Endothelial cell of umbilical vein (primary cell): Measurements from ENCODE around the gene SLFNL1. TPM values are rescaled to one million over a fixed set of nuclear protein-coding genes. Genes with fewer than 3 reads are reported as not detected.

Experiments
- BruUV-seq: library from RNA; stranded (reverse); fragments of 400-500 nt; replicated peaks from 2 replicates; lab custom pipeline; 2021; lab: Mats Ljungman, UMichigan
- CTCF ChIA-PET: fragments of 300-600, 350-600 bp; sonication (Branson Sonifier 250); formaldehyde crosslinking; loops from one replicate; lab custom pipeline; 2021; ENCODE audit warnings: antibody characterized with exemption, inconsistent platforms; lab: Charles Lee
- POLR2A ChIA-PET: fragments of 300-600, 350-600 bp; sonication (Branson Sonifier 250); formaldehyde crosslinking; loops from one replicate; lab custom pipeline; 2021; ENCODE audit warnings: antibody characterized with exemption, inconsistent platforms; lab: Charles Lee
- DNase-seq: peaks from one replicate; pipeline ENCODE4 v3.0.0-alpha.2; 2011; ENCODE audit warnings: low read depth, low spot score
- FAIRE-seq: peaks from 2 replicates; lab custom pipeline; 2011; peaks lifted over from hg19 to GRCh38; lab: Jason Lieb, UNC
- H2AFZ ChIP-seq: 2 replicates; pipeline ENCODE4 v1.6.0; 2012; ENCODE audit warnings: low read depth, low read length, control low read depth, inconsistent platforms
- H3K27ac ChIP-seq: 2 replicates; pipeline ENCODE4 v1.5.1; 2011; ENCODE audit warnings: low read depth, mild to moderate bottlenecking, control low read depth, low read length, moderate library complexity; ENCODE audit not compliant: insufficient read depth
- H3K27me3 ChIP-seq, 2 experiments: 2 replicates each; pipeline versions ENCODE4 v1.6.0 to v1.6.1; 2011; ENCODE audit warnings: low read length in 2 of 2, mixed read lengths in 1 of 2; ENCODE audit not compliant: control insufficient read depth in 2 of 2, insufficient read depth in 2 of 2
- H3K36me3 ChIP-seq, 2 experiments: 2 replicates in 1 of 2; 3 replicates in 1 of 2; pipeline ENCODE4 v1.5.1; 2011; ENCODE audit warnings: low read length in 2 of 2, mild to moderate bottlenecking in 1 of 2, moderate library complexity in 1 of 2; ENCODE audit not compliant: control insufficient read depth in 2 of 2, insufficient read depth in 2 of 2; ENCODE audit errors: extremely low read depth in 1 of 2
- H3K4me1 ChIP-seq: 3 replicates; pipeline ENCODE4 v1.5.1; 2011; ENCODE audit warnings: mild to moderate bottlenecking, low read length; ENCODE audit not compliant: control insufficient read depth, insufficient read depth; ENCODE audit errors: extremely low read depth
- H3K4me2 ChIP-seq: 2 replicates; pipeline ENCODE4 v1.6.1; 2011; ENCODE audit warnings: low read length, control low read depth, mixed read lengths; ENCODE audit not compliant: insufficient read depth
- H3K4me3 ChIP-seq, 3 experiments: fragments of 200-600 bp in 1 of 3; sonication (generic), shearing (Covaris generic) in 1 of 3; replicated peaks in 1 of 3; 2 replicates each; pipeline ENCODE4 v1.5.1; 2011 to 2016; ENCODE audit warnings: control low read depth in 3 of 3, low read length in 3 of 3, mild to moderate bottlenecking in 2 of 3, inconsistent platforms in 1 of 3, low read depth in 1 of 3, moderate library complexity in 1 of 3; ENCODE audit not compliant: insufficient read depth in 1 of 3
- H3K79me2 ChIP-seq: 2 replicates; pipeline ENCODE4 v1.6.0; 2012; ENCODE audit warnings: low read length, inconsistent platforms; ENCODE audit not compliant: control insufficient read depth, insufficient read depth
- H3K9ac ChIP-seq: replicated peaks from 2 replicates; pipeline ENCODE3; 2011; ENCODE audit warnings: low read length, control low read depth; ENCODE audit not compliant: insufficient read depth; ENCODE audit errors: extremely low read depth
- H3K9me1 ChIP-seq: replicated peaks from 3 replicates; pipeline ENCODE4 v1.6.0; 2011; ENCODE audit warnings: mild to moderate bottlenecking, low read length; ENCODE audit not compliant: control insufficient read depth, insufficient read depth; ENCODE audit errors: extremely low read depth
- H3K9me3 ChIP-seq: replicated peaks from 2 replicates; pipeline ENCODE4 v1.5.1; 2012; ENCODE audit warnings: low read length, inconsistent platforms; ENCODE audit not compliant: control insufficient read depth, insufficient read depth
- H4K20me1 ChIP-seq: replicated peaks from 2 replicates; pipeline ENCODE3; 2011; ENCODE audit warnings: mild to moderate bottlenecking, low read length; ENCODE audit not compliant: control insufficient read depth, insufficient read depth; ENCODE audit errors: extremely low read depth
- EZH2 ChIP-seq: IDR thresholded peaks from 2 replicates; pipeline ENCODE4 v1.6.1; 2012; ENCODE audit warnings: borderline replicate concordance, low read depth, mild to moderate bottlenecking, moderate library complexity, low read length, inconsistent platforms; ENCODE audit not compliant: severe bottlenecking
- FOS ChIP-seq: IDR thresholded peaks from 2 replicates; pipeline ENCODE4 v1.6.1; 2011; ENCODE audit warnings: mild to moderate bottlenecking, low read length, moderate library complexity, borderline replicate concordance; ENCODE audit not compliant: insufficient read depth
- GATA2 ChIP-seq: IDR thresholded peaks from 2 replicates; pipeline ENCODE4 v1.7.0; 2011; ENCODE audit warnings: low read depth, mild to moderate bottlenecking, moderate library complexity, mixed read lengths, low read length; ENCODE audit not compliant: insufficient read length, insufficient read depth
- JUN ChIP-seq: IDR thresholded peaks from 2 replicates; pipeline ENCODE4 v1.6.1; 2011; ENCODE audit warnings: borderline replicate concordance, low read depth; ENCODE audit not compliant: insufficient read length, insufficient read depth
- MYC ChIP-seq: IDR thresholded peaks from one replicate; pipeline ENCODE4 v1.6.1; 2011; ENCODE audit warnings: mild to moderate bottlenecking, low read depth, low read length
- POLR2A ChIP-seq: IDR thresholded peaks from 2 replicates; pipeline ENCODE4 v1.6.1; 2012; ENCODE audit warnings: low read depth, mild to moderate bottlenecking, control low read depth, low read length
- POLR2AphosphoS5 ChIP-seq: IDR thresholded peaks from 2 replicates; pipeline ENCODE4 v1.6.1; 2012; ENCODE audit warnings: low read depth, mild to moderate bottlenecking, control low read depth, low read length, moderate library complexity; ENCODE audit not compliant: insufficient read depth
- dilution Hi-C: fragments of 300-500 bp; cut with MboI; formaldehyde crosslinking; loops from one replicate; pipeline ENCODE4 v1.15.0; 2019; ENCODE audit warnings: low sequenced_read_pairs; ENCODE audit not compliant: extremely low pct_ligation_motif_present
- intact Hi-C: fragments of 100-400 bp; cut with micrococcal nuclease; formaldehyde crosslinking; loops from one replicate; pipeline ENCODE4 v1.10.0; 2022
- polyA plus RNA-seq, 4 experiments: library from polyadenylated mRNA; depleted of rRNA in 3 of 4; stranded (reverse) in 3 of 4; unstranded in 1 of 4; fragments of >200 nt; gene quantifications; 2 replicates each; pipeline versions ENCODE4 v1.2.1 to v1.2.3, GENCODE V29; 2011 to 2012; ENCODE audit warnings: missing spikeins in 1 of 4
- total RNA-seq: library from RNA; stranded (reverse); gene quantifications from 2 replicates; pipeline ENCODE4 v1.2.3, GENCODE V29; 2021
- TF ChIP-seq, protein P1 (sequence below), 2 donors: IDR thresholded peaks; 1 replicate in 1 of 2; 2 replicates in 1 of 2; pipeline ENCODE4 v1.5.1; 2011; ENCODE audit warnings: low read length in 2 of 2, mild to moderate bottlenecking in 2 of 2, moderate library complexity in 2 of 2, control low read depth in 1 of 2, inconsistent platforms in 1 of 2, low read depth in 1 of 2; ENCODE audit not compliant: insufficient read depth in 1 of 2; ENCODE audit errors: extremely low read depth in 1 of 2
- TF ChIP-seq, protein P2 (sequence below): IDR thresholded peaks from 2 replicates; pipeline ENCODE4 v1.6.1; 2011; ENCODE audit not compliant: insufficient read depth, insufficient read length

The SLFNL1 gene
- total and polyA plus RNA-seq, 2 donors (not counting 3 experiments of a cell fraction or from before 2014, with no cell fraction given), result 0.14 to 0.29 TPM

DNA sequence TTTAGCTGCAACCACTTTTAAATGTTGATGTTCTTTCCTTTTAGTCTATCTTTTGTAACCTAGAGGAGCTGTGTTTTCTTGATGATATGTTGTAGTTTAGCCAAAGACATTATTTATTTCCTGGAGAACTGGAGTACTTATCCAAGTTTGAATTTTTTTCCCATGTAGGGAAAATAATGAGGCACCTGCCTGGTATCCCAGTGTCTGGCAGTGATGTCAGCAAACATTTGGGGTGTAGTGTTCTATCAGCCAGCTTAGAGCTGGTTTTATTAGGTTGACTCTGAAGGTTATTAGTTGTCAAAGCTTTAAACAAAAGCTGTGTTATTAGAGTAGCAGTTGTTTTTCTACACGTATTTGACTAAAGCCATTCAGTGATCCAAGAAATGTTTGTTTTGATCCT lies 38.8 kb downstream of the SLFNL1 start:
- FAIRE-seq (no peak), DNase-seq (no peak)
- Histone ChIP-seq H4K20me1 (no peaks in the 10 kb centered on the region), H3K36me3 (peaks cover 18 to 23% of the 10 kb centered on the region in 2 experiments), H2AFZ (no peak overlapping the region), H3K4me2 (no peak overlapping the region), H3K27me3 (no peaks in the 10 kb centered on the region), H3K4me1 (peaks cover 26% of the 10 kb centered on the region), H3K9me3 (no peaks in the 10 kb centered on the region), H3K9me1 (no peaks in the 10 kb centered on the region), H3K9ac (no peak overlapping the region), H3K79me2 (peaks cover 57% of the 10 kb centered on the region), H3K4me3 (no peak overlapping the region), H3K27ac (no peak overlapping the region)
- no peak for TF ChIP-seq EZH2
- TF ChIP-seq GATA2, result no peak
- TF ChIP-seq, protein P1, sequence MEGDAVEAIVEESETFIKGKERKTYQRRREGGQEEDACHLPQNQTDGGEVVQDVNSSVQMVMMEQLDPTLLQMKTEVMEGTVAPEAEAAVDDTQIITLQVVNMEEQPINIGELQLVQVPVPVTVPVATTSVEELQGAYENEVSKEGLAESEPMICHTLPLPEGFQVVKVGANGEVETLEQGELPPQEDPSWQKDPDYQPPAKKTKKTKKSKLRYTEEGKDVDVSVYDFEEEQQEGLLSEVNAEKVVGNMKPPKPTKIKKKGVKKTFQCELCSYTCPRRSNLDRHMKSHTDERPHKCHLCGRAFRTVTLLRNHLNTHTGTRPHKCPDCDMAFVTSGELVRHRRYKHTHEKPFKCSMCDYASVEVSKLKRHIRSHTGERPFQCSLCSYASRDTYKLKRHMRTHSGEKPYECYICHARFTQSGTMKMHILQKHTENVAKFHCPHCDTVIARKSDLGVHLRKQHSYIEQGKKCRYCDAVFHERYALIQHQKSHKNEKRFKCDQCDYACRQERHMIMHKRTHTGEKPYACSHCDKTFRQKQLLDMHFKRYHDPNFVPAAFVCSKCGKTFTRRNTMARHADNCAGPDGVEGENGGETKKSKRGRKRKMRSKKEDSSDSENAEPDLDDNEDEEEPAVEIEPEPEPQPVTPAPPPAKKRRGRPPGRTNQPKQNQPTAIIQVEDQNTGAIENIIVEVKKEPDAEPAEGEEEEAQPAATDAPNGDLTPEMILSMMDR (IDR thresholded peaks at IDR 0.05; ENCODE audit: extremely low read depth in 1 of 2, insufficient read depth in 1 of 2, low read depth in 1 of 2, low read length in 2 of 2), result no peak
- TF ChIP-seq MYC, result no peak
- TF ChIP-seq JUN, result no peak
- TF ChIP-seq, protein P2, sequence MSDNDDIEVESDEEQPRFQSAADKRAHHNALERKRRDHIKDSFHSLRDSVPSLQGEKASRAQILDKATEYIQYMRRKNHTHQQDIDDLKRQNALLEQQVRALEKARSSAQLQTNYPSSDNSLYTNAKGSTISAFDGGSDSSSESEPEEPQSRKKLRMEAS, result no peak
- no peak for TF ChIP-seq POLR2AphosphoS5
- TF ChIP-seq POLR2A, result no peak
- TF ChIP-seq FOS, result no peak
- dilution Hi-C loops, result no loop called here
- ChIA-PET POLR2A (no interaction called here), CTCF (interaction anchor here (0.7 to 1.0 kb wide), 2 partner anchors 21 to 136 kb away, joined by 3 to 4 read pairs; no protein-coding TSS in a partner anchor)
- no TSS peak for BruUV-seq
- intact Hi-C loops, result no loop called here
